Measurements from ENCODE around the gene C15orf39.

The C15orf39 gene

DNA sequence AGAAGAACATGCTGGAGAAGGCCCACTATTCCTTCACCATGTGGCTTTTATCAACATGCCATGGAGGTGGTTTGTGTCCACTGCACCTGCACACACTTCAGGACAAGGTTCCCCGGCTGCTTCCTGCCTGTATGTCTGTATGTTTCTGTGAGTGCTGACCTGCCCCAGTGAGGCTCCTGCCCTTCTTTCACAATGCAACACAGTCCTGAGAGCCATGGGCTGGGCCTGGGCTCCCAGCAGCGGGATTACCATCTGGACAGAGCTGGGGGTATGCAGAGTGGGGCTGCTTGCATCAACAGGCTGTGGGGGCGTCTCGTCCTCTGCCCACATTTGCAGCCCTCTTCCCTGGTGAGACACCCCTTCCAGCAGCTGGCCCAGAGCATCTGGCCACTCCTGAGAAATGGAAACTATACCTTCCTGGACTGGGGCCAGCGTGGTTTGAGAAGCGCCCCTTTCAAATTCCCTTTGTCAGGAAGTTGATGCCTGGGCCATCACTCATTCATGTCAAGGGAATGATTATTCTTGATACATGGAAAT lies 29.3 kb upstream of the C15orf39 start:
- DNase-seq (ENCODE audit: low read depth in 2 of 2, low spot score in 1 of 2) = no peak

DNA sequence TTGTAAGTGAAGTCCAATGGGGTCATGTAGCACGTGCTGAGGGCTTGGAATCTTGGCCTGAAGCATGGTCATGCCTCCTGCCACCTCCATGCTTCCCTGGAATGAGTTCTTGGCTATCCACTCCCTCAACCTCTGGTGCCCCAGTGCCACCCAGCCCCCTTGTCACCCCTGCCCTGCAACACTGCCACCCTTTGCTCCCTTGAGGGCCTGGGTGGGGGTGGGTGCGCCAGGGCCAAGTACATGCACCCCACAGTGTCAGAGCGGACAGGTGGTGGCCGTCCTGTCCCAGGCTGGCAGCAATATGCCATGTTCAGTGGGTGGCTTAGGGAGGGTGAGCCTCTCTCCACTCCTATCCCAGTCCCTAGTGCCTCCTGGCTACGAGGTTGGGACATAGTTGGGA lies 27.6 kb upstream of the C15orf39 start:
- DNase-seq (ENCODE audit: low read depth in 2 of 2, low spot score in 1 of 2) = no peak

DNA sequence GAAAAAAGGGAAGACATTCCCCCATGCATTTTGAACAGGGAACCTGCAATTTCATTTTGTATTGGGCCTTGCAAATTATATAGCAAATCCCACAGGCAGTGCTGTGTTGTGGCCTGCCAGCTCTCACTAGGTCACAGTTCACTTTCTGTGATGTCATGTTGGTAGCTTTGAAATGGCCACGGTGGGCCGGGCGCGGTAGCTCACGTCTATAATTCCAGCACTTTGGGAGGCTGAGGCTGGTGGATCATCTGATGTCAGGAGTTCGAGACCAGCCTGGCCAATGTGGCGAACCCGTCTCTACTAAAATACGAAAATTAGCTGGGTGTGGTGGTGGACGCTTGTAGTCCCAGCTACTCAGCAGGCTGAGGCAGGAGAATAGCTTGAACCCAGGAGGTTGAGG lies 27.0 kb upstream of the C15orf39 start:
- DNase-seq (ENCODE audit: low read depth in 2 of 2, low spot score in 1 of 2) = no peak

DNA sequence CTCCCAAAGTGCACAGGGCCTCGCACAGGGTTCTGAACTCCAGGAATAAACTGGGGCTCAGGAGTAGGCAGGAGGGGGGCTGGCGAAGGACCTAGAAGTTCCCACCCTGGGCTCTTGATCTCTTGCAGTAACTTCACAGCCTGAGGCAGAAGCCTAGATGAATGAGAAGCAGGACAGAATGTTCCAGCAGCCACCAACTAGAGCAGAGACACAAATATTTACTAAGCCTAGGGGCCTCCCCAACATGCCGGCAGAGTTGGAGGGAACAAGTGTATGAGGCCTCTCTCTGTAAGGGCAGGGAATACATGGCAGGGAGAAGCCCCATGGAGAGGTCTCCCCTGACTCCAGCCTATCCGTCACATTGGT lies 25.3 kb upstream of the C15orf39 start:
- no peak for DNase-seq (ENCODE audit: low read depth in 2 of 2, low spot score in 1 of 2)

DNA sequence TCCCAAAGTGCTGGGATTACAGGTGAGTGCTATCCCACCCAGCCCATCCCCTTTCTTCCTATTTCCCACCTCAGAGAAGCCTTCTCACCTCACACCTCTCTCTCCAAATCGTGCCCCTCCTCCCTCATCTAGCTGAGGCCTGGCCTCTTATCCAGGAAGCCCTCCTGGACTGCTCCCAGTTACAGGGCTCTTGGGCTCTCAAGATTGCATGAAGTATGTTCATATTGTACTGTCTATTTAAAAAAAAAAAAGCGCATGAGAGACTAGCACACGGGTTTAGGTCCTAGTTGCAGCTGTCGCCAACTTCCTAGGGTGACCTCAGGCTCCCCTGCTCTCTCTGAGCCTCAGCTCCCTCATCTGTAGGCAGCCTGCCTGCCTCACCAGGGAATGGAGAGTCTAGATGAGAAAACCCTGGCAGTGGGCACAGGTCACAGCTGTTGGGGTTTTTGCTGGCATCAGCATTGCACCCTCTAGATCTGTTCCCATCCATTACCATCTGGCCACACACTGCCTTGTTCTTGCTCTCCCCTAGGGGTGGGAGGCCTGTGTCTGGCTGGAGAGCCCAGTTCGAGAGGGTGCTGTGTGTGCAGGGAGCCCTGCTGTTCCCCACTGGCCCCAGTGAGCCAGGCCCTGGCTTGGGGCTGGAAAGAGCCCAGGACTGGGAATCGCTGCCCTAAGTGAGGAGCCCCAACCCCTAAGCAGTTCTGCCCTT lies 24.2 kb upstream of the C15orf39 start:
- DNase-seq (ENCODE audit: low read depth in 2 of 2, low spot score in 1 of 2) = no peak

DNA sequence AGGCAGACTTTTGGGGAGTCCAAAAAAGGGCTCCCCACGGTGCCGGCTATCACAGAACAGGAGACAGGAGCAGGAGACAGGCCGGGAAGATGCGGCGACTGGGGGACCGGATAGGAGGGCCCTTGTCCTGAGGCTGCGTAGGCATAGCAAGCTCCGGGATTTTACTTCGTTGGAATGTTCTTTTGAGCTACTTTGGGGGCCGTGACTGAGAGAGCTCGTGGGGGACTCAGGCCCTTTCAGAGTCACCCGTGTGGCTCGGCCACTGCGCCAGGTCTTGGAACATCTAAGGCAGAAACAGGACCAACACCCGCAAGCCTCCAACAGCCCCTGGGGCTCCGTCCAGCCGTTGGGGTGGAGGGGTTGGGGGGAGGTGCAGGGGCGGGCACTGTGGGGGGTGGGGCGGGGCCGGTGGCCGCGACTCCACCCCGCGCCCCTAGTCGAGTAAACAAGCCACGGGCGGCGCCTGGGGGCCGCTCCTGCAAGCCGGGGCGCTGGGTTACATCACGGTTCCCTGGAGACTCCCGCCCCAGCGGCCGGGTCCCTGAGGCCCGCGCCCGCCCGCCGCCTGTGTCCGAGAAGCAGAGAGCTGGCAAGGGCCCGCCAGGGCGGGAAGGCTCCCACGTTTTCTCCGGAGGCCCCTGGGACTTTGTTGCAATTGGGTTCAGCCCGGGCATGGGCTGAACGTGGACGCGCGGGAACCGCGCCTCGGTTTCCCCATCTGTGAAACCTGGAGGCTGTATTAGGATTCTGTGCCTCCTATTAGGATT lies 23.3 kb upstream of the C15orf39 start:
- DNase-seq (ENCODE audit: low read depth in 2 of 2, low spot score in 1 of 2) = no peak

DNA sequence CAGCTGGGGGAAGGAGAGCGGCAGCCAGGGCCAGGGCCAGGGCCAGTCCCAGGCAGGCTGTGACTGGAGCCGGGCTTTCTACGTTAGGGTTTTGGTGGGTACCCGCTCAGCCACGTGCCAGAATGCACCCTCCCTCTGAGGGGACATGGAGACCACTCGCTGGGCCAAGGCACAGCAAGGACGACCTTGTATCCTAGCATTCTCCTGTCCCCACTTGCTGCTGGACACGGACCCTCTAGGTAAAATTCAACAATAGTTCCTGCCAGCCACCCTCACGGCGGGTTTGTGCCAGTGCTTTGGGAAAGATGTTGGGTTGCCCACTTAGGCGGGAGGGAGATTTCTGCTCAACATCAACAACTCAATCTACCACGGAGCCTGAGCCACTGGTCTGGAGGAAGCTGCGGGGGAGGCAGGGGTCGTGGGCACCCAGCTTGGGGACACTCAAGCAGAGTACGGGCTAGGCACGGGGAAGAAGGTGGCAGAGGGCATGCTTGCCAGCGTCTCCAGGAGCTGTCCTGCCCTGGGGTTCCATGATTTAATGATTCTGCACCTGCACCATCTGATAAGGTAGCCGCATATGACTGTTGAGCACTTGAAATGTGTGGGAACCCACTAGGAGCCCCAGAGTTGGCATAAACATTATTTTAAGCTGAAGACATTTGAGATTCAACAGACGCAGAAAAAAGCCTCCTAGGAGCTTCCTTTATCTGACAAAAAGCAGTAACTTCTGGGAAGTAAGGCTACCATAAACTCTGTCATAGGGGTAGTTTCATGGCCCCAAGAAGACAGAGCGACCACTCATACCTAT lies 22.5 kb upstream of the C15orf39 start:
- no peak for DNase-seq (ENCODE audit: low read depth in 2 of 2, low spot score in 1 of 2)

DNA sequence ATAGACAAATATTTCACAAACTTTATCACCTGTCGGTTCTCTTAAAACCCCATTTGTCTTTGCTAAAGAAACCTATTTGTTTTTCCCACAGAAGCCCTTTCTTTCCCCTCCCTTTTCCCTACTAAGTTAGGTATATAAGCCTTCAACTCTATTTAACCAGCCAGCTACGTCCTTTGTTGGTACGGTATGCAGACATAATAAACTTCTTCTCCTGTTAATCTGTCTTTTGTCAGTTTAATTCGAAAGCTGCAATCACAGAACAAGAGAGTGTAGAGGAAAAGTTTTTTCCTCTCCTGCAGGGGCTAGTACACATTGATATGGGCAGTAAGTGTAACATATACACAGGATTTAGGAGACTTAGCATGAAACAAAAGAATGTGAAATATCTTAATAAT lies 21.9 kb upstream of the C15orf39 start:
- no peak for DNase-seq (ENCODE audit: low read depth in 2 of 2, low spot score in 1 of 2)

DNA sequence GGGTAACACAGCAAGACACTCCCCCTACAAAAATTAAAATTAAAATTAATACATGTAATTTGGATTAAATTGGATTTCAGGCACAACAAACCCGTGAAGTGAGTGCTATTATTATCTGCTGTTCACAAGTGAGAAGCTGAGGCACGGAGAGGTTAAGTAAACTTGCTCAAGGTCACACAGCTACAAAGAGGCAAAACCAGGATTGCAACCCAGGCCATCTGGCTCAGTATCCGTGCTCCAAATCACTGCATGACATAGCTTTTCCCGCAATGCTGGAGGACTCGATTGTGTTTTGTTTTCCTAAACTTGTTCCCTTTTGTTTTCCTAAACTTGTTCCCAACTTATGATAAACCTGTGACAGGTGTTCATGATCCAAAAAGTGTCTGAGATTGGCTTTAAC lies 19.9 kb upstream of the C15orf39 start:
- no peak for DNase-seq (ENCODE audit: low read depth in 2 of 2, low spot score in 1 of 2)

DNA sequence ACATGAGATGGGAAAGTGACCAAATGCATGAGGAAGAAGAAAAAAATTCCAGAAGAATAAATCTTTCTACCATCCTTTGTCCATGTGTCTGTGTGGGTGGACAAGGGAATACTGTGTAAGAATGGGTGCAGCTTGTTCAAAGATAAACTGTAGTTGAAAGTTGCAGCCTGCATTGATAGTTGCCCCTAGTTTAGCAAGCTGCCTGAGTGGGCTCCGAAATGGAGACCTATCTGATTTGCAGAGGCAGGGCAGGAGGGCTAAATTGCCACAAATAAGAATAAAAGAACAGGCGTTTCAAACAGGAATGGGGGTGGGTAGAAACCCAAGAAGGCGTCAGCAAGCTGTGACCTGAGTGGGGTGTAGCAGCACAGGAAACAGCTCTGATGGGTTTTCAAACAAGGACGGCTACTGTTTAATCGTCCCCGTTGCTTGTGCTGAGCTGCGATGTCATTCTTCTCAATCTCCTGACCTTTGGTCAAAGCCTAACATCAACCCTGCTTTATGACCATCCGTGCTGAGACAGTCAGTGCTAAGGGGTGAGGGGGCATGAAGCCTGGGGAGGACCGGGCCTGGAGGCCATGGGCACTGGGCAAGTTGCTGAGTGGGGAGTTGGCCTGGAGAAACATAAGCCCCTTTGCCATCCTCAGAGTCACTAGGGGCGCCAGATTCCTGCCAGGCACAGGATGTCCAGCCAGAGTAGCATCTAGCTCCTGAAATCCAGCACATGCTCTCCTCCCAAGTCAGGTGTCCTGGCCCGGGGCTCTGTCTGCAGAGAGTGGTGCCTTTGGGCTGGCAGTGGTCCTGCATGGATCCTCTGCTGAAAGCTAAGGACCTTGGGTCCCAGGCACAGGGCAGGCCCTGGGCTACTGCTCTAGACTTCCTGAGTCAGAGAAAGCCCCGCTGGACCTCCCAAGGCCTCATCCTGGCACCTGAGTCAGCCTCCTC lies 19.2 kb upstream of the C15orf39 start:
- DNase-seq (ENCODE audit: low read depth in 2 of 2, low spot score in 1 of 2) = no peak

DNA sequence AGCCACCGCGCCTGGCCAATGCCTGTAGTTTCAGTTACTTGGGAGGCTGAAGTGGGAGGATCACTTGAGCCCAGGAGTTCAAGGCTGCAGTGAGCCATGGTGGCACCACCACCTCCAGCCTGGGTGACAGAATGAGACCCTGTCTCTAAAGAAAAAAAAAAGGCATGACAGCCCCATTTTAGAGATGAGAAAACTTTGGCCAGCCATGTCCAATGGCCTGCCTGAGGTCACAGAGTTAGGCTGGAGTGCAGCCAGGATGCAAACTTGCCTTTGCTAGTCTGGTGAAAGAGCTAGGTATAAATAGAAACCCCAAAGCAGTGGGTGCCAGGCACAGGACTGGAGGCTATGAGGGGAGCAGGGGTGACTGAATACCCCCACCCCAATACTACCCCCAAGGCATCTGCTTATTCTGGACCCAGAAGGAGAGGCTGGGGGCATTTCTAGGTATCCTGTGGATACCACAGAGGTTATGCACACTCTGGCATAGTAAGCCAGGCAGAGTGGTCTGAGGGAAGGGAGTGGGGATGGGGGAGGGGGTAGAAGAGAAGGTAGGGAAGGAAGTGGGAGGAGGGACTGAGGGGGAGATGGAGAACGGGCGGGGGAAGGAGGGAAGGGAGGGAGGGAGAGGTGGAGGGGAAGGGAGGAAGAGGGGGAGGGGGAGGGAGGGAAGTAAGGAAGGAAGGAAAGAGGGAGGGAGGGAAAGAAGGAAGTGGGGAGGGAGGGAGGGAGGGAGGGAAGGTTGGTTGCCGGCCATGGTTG lies 16.2 kb upstream of the C15orf39 start:
- DNase-seq (ENCODE audit: low read depth in 2 of 2, low spot score in 1 of 2) = no peak

DNA sequence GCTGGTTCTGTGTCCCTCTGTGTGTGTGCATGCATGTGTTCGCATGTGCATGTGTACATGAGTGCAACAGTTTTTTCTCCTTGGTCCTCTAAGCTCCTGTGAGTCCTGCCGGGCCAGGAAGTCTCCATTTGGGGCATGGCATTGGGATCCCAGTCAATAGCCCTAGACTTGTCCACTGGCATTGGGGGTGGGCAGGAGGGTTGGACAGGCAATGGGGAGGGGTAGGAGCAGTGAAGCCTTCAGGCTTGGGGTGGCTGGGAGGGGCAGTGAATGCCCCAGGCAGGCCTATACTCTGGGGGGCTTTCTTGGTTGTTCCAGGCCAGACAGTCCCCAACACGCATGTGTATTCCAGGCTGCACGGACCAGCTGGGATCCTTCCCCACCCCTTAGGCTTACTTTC lies 15.6 kb upstream of the C15orf39 start:
- DNase-seq (ENCODE audit: low read depth in 2 of 2, low spot score in 1 of 2) = no peak

DNA sequence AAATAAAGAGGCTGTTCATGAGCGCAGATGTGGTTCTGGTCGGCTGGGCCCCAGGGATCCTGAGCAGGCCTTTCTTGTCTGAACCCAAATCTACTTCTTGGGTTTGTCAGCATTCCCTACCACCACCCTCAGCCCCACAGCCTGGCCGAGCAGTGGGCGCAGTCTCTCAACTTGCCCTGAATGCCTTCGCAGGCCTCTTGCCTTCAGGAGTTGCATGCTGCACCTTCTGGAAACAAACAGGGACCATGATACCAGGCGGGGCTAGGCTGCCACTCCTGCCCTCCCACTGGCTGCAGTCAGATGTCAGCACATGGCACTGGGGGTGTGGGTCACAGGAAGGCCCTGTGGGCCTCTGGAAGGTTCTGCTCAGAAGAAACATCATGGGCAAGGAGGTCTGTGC lies 13.2 kb upstream of the C15orf39 start:
- no peak for DNase-seq (ENCODE audit: low read depth in 2 of 2, low spot score in 1 of 2)

DNA sequence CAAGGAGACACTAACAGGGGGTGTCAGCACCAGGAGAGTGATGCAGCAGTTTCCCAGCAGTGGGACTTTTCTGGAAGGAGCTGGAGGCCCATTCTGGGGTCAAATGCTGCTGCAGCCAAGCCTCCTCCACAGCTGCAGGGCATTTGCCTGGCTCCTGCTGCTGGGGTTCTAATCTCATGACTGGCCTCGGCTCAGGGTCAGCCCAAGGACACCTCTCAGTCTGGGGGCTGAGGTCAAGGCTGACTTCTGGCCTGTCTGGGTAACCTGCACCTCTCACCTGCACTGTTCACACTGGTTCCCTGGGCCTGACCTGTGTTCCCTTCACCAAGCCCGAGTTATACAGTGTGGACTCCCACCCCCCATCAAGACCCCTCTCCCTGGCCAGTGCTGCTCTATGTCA lies 10.4 kb upstream of the C15orf39 start:
- no peak for DNase-seq (ENCODE audit: low read depth in 2 of 2, low spot score in 1 of 2)

DNA sequence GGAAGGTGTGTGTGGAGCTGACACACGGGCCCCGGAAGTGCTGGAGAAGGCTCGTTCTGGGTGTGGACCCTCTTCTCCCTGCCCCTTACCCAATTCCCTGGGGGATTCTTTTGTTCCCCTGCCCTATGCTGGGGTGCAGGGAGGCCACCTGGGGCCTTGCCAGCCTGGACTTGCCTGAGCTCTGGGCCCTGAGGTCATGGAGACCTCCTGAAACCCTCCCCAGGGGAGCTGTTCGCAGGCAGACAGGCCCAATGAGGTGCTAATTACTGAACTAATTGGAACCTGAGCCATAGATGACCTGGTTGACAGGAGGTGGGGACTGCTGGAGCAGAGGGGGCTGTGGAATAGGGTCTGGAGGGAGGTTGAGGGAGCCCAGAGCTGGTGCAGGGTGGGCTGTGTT lies 9.4 kb upstream of the C15orf39 start:
- no peak for DNase-seq (ENCODE audit: low read depth in 2 of 2, low spot score in 1 of 2)

DNA sequence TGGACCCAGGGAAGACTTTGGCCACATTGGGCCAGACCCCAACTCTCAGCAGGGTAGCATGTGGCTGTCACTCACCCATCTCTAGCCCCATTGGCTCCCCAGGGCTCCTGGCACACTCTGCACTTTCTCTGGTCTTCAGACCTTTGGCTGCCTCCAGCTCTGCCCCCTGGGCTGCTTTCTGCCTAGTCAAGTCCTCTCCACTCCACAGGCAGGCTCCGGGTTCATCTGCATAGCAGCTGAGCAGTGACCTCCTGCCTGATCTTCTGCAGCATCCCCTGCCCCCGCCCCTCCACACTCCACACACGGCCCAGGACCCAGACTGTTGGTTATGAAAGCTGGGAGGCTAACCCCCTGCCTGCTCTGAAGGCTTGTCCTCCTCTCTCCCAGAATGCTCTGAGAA lies 8.4 kb upstream of the C15orf39 start:
- no peak for DNase-seq (ENCODE audit: low read depth in 2 of 2, low spot score in 1 of 2)

DNA sequence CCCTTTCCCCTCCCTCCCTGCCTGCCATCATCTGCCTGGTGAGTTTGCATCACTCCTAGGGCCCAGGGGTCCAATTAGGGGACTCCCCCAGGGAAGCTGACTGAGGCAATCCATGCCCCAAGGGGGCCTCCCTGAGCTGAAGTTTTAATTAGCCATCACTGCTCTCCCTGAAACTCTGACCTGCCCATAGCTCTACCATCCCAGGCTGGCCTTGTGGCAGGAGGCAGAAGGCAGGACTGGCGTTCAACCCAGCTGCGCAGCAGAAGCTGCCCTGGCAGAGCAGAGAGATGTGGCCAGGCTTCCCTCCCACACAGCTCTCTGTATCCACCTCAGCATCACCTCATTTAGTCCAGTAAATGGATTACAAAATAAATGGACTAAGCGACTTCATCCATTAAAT lies 7.7 kb upstream of the C15orf39 start:
- no peak for DNase-seq (ENCODE audit: low read depth in 2 of 2, low spot score in 1 of 2)

DNA sequence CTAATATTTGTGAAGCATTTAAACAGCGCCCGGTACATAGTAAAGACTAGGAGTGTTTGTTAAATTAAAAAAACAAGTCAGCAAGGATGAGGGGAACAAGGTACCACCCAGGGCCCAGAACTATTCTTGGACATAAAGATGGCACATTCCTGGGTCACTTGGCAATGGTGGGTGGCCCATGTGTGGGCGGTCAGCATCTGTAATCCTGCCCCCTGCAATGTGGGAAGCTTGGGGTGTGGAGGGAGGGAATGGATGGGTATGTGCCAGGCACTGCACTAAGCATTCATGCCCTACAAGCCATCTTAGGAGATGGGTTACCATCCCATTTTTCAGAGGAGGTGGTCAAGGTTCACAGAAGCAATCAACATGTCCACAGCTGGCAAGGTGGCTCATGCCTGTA lies 7.3 kb upstream of the C15orf39 start:
- no peak for DNase-seq (ENCODE audit: low read depth in 2 of 2, low spot score in 1 of 2)

DNA sequence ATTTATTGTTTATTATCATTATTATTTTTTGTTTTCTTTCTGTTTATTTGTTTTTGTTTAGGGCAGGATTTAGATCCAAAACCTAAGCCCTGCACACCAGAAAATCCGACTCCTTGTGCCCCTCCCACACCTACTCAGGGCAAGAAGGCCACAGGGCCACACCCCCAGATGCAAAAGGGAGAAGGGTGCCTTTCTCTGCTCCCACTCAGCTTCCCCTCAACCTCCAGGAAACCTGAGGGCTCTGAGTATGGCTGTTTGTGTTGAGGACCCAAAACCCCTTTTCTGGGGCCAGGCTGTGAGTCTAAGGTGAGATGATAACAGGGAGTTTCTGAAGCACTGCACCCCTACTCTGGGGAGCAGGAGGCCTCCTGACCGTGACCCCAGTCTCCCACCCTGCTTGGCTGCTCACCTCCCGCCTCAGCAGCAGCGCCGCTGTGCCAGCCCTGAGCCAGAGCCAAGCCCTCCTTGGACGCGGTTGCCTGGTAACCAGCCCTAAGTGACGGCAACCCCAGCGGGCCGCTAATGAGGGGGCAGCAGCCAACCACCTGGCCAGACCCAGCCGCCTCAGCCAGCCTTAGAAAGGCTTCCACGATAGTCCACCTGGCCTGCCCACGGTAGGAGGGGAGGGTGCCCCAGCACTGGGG lies 6.4 kb upstream of the C15orf39 start:
- DNase-seq (ENCODE audit: low read depth in 2 of 2, low spot score in 1 of 2) = no peak
